RWPE2 (cell line): Measurements from ENCODE around the gene OSBPL6.

Experiments
- ATAC-seq: fragments of 200-7000 bp; cut with Tn5 transposase; 3 replicates; pipeline ENCODE4 v1.9.1; 2021; ENCODE audit warnings: low read depth
- DNase-seq: peaks from one replicate; pipeline ENCODE4 v3.0.0-alpha.2; 2020; ENCODE audit warnings: low spot score
- H3K27ac ChIP-seq: fragments of 450-650 bp; 2 replicates; pipeline ENCODE4 v1.5.1; 2017; ENCODE audit warnings: mild to moderate bottlenecking; ENCODE audit not compliant: poor library complexity, severe bottlenecking
- H3K27me3 ChIP-seq: fragments of 250-450 bp; sonication (Bioruptor Pico); 2 replicates; pipeline ENCODE4 v1.5.1; 2021; ENCODE audit warnings: mild to moderate bottlenecking, moderate library complexity; ENCODE audit not compliant: insufficient read depth, poor library complexity, severe bottlenecking
- H3K36me3 ChIP-seq: fragments of 250-450 bp; sonication (Bioruptor Pico); 2 replicates; pipeline ENCODE4 v1.5.1; 2020; ENCODE audit warnings: low read depth, mild to moderate bottlenecking, moderate library complexity
- H3K4me1 ChIP-seq: fragments of 250-450 bp; sonication (Bioruptor Pico); 2 replicates; pipeline ENCODE4 v1.5.1; 2021; ENCODE audit warnings: mild to moderate bottlenecking, moderate library complexity; ENCODE audit not compliant: insufficient read depth, poor library complexity, severe bottlenecking
- H3K4me3 ChIP-seq: fragments of 250-450 bp; sonication (Bioruptor Pico); 2 replicates; pipeline ENCODE4 v1.5.1; 2021; ENCODE audit warnings: mild to moderate bottlenecking, moderate library complexity; ENCODE audit not compliant: severe bottlenecking
- H3K9me3 ChIP-seq: fragments of 250-450 bp; sonication (Bioruptor Pico); 2 replicates; pipeline ENCODE4 v1.5.1; 2021; ENCODE audit warnings: mild to moderate bottlenecking, moderate library complexity; ENCODE audit not compliant: severe bottlenecking
- TF ChIP-seq, protein P1 (sequence below): fragments of 450-650 bp; IDR thresholded peaks from one replicate; pipeline ENCODE4 v1.5.1; 2017; ENCODE audit warnings: mild to moderate bottlenecking, moderate library complexity; ENCODE audit not compliant: poor library complexity, severe bottlenecking

Gene OSBPL6

DNA sequence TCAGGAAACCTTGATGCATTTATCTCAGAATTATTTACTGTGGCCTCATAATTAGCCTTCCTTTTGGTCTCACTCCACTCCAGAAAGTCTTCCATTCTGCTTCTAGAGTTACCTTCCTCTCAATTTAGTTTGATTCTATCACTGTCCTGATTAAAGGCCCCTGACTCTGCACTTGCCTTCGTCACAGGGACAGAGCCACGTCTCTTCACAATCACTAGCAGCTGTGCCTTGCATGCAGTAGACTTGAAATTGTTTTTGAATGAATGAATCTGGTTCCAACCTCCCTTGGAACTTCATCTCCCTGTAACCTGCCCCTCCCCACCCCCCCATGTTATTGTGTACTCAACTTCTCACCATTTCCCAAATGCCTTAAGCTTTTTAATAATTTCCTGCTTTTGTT lies 52.4 kb downstream of the OSBPL6 start:
- Histone ChIP-seq H3K4me1 (peaks cover 10% of the 10 kb centered on the region), H3K27ac (no peak overlapping the region), H3K36me3 (no peaks in the 10 kb centered on the region), H3K4me3 (no peak overlapping the region), H3K9me3 (no peaks in the 10 kb centered on the region), H3K27me3 (no peaks in the 10 kb centered on the region)
- no peak for ATAC-seq
- TF ChIP-seq, protein P1, sequence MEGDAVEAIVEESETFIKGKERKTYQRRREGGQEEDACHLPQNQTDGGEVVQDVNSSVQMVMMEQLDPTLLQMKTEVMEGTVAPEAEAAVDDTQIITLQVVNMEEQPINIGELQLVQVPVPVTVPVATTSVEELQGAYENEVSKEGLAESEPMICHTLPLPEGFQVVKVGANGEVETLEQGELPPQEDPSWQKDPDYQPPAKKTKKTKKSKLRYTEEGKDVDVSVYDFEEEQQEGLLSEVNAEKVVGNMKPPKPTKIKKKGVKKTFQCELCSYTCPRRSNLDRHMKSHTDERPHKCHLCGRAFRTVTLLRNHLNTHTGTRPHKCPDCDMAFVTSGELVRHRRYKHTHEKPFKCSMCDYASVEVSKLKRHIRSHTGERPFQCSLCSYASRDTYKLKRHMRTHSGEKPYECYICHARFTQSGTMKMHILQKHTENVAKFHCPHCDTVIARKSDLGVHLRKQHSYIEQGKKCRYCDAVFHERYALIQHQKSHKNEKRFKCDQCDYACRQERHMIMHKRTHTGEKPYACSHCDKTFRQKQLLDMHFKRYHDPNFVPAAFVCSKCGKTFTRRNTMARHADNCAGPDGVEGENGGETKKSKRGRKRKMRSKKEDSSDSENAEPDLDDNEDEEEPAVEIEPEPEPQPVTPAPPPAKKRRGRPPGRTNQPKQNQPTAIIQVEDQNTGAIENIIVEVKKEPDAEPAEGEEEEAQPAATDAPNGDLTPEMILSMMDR = no peak
- no peak for DNase-seq

DNA sequence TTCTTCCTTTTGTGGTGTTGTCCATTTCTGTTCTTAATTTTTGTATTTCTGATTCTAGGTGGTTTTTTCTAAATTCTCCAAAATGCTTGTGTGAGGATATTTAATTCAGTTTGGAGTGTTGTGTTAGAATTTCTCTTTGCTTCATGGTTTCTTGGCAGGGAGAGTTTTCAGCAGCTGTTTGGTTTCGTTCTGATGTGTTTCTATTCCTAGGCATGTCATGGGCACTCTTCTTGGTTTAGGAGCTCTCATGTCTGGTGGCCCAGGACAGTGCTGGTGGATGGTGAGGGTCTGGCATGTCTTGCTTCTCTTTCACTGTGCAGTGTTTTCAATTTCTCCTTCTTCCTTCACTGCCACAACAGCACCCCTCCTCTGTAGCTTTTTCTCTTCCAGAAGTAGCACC lies 52.9 kb downstream of the OSBPL6 start:
- Histone ChIP-seq H3K4me3 (no peak overlapping the region), H3K9me3 (no peaks in the 10 kb centered on the region), H3K36me3 (no peaks in the 10 kb centered on the region), H3K4me1 (peaks cover 4% of the 10 kb centered on the region), H3K27me3 (no peaks in the 10 kb centered on the region), H3K27ac (no peak overlapping the region)
- ATAC-seq (no peak), DNase-seq (no peak)
- TF ChIP-seq, protein P1 = no peak

DNA sequence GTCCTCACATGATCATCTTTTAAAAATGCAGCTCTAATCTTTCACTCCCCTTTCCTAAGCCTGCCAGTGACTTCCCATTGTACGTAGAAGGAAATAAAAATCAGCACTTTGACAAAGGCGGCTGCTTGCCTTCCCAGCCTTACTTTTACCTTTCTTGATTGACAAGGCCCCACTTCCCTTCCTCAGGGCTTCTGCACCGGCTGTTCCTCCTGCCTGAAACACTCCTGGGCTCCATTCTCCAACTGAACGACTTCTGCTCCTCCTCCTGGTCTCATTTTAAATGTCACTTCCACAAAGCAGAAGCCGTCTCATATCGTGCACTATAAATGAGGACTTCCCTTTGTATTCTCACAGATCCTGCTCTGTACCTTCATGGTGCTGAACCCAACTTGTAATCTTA lies 56.1 kb downstream of the OSBPL6 start:
- H3K9me3 ChIP-seq = no peaks in the 10 kb centered on the region
- TF ChIP-seq, protein P1 = no peak
- H3K27me3 ChIP-seq = no peaks in the 10 kb centered on the region
- DNase-seq (no peak), ATAC-seq (no peak)
- no peak overlapping the region for H3K4me3 ChIP-seq
- no peaks in the 10 kb centered on the region for H3K4me1 ChIP-seq
- H3K27ac ChIP-seq = no peak overlapping the region
- no peaks in the 10 kb centered on the region for H3K36me3 ChIP-seq

DNA sequence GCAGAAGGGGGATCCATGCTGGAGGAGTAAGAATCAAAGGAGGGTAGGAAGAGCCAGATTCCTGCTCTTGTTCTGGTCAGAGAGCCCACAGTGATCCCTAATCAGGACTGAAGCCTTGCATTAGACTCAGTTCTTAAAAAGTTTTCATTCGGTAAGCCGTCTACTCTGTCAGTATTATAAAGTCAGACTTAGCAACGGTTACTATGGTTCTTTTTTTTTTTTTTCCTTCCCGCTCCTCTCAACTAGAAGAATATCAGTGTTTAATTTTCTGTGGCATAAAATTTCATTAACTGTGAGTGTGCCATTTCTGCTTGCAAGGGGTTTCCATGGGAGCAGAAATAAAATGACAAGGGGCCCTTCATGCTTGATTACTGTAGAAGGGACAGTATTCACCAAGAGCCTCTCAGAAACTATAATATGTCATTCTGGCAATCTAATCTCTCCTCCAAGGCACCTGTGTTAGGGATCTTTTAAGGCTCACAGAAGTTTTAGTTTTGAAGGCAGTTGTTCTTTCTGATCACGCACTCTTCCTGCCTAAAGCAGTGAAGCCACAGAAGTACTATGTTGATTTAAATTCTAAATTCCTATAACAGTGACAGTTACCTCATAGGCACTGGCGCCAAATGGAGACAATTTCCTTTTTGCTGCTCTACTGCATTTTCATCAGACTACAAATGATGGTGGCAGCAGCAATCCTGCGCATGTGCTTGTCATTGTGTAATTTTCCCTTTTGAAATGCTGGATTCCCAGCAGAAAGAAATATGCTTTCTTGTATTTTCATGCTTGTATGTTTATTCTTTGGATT lies 57.0 kb downstream of the OSBPL6 start:
- H3K27me3 ChIP-seq = no peaks in the 10 kb centered on the region
- ATAC-seq (no peak), DNase-seq (no peak)
- no peaks in the 10 kb centered on the region for H3K4me1 ChIP-seq
- no peak overlapping the region for H3K4me3 ChIP-seq
- TF ChIP-seq, protein P1 = no peak
- no peaks in the 10 kb centered on the region for H3K9me3 ChIP-seq
- no peaks in the 10 kb centered on the region for H3K36me3 ChIP-seq
- H3K27ac ChIP-seq = no peak overlapping the region

DNA sequence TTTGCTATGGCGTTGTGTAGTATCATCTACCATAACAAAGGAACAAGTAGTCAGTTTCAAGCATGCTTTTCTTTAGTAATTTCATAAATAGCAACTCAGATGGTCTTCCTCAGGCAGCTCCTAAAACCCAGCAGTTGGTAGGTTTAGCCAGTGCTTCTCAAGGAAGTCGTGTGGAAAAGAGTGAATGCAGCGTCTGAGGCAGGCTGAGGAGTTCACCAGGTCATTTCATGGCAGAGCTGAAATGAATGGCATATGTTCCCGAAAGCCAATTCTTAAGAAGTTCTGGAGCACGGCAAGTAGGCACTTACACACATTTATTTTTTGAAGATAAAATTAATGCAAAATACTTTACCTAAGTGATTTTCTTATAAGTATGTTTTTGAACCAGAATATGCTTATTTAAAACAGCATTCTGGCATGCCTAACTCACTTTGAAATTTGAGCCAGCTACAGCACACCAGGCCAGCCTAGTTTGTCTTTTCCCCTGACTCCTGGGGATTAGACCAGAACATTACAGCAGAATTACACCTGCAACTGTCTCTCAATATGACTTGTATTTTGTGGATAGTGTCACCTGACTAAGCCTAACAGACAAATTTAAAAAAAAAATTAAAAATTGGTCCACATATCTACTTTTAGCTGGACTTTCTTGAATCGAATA lies 62.2 kb downstream of the OSBPL6 start:
- DNase-seq (no peak), ATAC-seq (no peak)
- TF ChIP-seq, protein P1 = no peak
- H3K9me3 ChIP-seq = no peaks in the 10 kb centered on the region
- no peaks in the 10 kb centered on the region for H3K27me3 ChIP-seq
- H3K27ac ChIP-seq = no peak overlapping the region
- no peak overlapping the region for H3K4me3 ChIP-seq
- H3K36me3 ChIP-seq = no peaks in the 10 kb centered on the region
- no peaks in the 10 kb centered on the region for H3K4me1 ChIP-seq
